ENCODE data around the gene OR8B12. TPM values are rescaled to one million over a fixed set of nuclear protein-coding genes. Genes with fewer than 3 reads are reported as not detected.

Gene OR8B12
- total RNA-seq, 1 experiment from 2014 or later, result not detected

GRCh38 chr11:124581817-124582216, 38.4 kb upstream of the OR8B12 start:
- intact Hi-C loops (cut with micrococcal nuclease), result no loop called here
- POLR2A ChIA-PET, result no interaction called here
- peaks cover 78% of the 10 kb centered on the region for H3K27me3 ChIP-seq (ENCODE audit: insufficient read depth, low read length)

GRCh38 chr11:124578761-124579160, 35.3 kb upstream of the OR8B12 start:
- Histone ChIP-seq H3K9me2 (ENCODE audit: insufficient read depth) (no peaks in the 10 kb centered on the region), H3K27ac (ENCODE audit: low read depth, low read length) (no peak overlapping the region), H3K27me3 (ENCODE audit: insufficient read depth, low read length) (peaks cover 70% of the 10 kb centered on the region), H4K20me1 (ENCODE audit: insufficient read depth) (no peaks in the 10 kb centered on the region), H3K4me2 (ENCODE audit: low read length) (no peak overlapping the region), H3K9ac (ENCODE audit: low read length) (no peak overlapping the region), H2AFZ (ENCODE audit: low read depth, low read length, poor library complexity, severe bottlenecking) (no peak overlapping the region), H3K4me1 (ENCODE audit: control insufficient read depth in 1 of 2, insufficient read depth in 2 of 2, low read length in 2 of 2) (no peaks in the 10 kb centered on the region), H3K9me3 (ENCODE audit: control insufficient read depth in 1 of 2, insufficient read depth in 1 of 2, low read depth in 1 of 2, low read length in 2 of 2) (no peaks in the 10 kb centered on the region), H3K4me3 (replicated peaks in 1 of 2; ENCODE audit: low read depth in 1 of 2, low read length in 2 of 2) (no peak overlapping the region), H3K79me2 (ENCODE audit: insufficient read depth, low read length) (no peaks in the 10 kb centered on the region), H3K36me3 (ENCODE audit: control insufficient read depth in 1 of 2, insufficient read depth in 2 of 2, low read length in 2 of 2) (no peaks in the 10 kb centered on the region)
- no peak for DNase-seq (ENCODE audit: low read depth, low spot score)
- ATAC-seq, result no peak
- TF ChIP-seq YY1 (IDR thresholded peaks at IDR 0.05; ENCODE audit: extremely low read depth, insufficient replicate concordance, low read depth, low read length), result no peak
- no peak for TF ChIP-seq ZNF274 (IDR thresholded peaks at IDR 0.05; ENCODE audit: low read depth, low read length)
- TF ChIP-seq ZBTB33 (IDR thresholded peaks at IDR 0.05; ENCODE audit: extremely low read depth, insufficient replicate concordance, low read length), result no peak
- TF ChIP-seq REST (IDR thresholded peaks at IDR 0.05; ENCODE audit: low read depth), result no peak
- no peak for TF ChIP-seq EZH2 (IDR thresholded peaks at IDR 0.05)
- no peak for TF ChIP-seq SIN3A (IDR thresholded peaks at IDR 0.05; ENCODE audit: low read depth)
- RAD21 ChIA-PET (ENCODE audit: low non-redundant PET in 1 of 2, low total read pairs in 2 of 2, uncharacterized antibody in 2 of 2, unreplicated experiment in 2 of 2), result no interaction called here
- intact Hi-C loops (cut with micrococcal nuclease), result no loop called here
- no TSS peak for BruUV-seq (replicated peaks)
- POLR2A ChIA-PET, result no interaction called here
- CTCF ChIA-PET, result no interaction called here

More at GRCh38 chr11:124581817-124582216, 38.4 kb upstream of the OR8B12 start:
- no peak overlapping the region for H3K4me3 ChIP-seq (replicated peaks in 1 of 2; ENCODE audit: low read depth in 1 of 2, low read length in 2 of 2)
- no peak overlapping the region for H3K9ac ChIP-seq (ENCODE audit: low read length)
- no peaks in the 10 kb centered on the region for H3K9me2 ChIP-seq (ENCODE audit: insufficient read depth)
- H3K4me1 ChIP-seq (ENCODE audit: control insufficient read depth in 1 of 2, insufficient read depth in 2 of 2, low read length in 2 of 2), result no peaks in the 10 kb centered on the region
- RAD21 ChIA-PET (ENCODE audit: low non-redundant PET in 1 of 2, low total read pairs in 2 of 2, uncharacterized antibody in 2 of 2, unreplicated experiment in 2 of 2), result no interaction called here
- H2AFZ ChIP-seq (ENCODE audit: low read depth, low read length, poor library complexity, severe bottlenecking), result no peak overlapping the region
- CTCF ChIA-PET, result no interaction called here
- no peak for DNase-seq (ENCODE audit: low read depth, low spot score)
- H3K36me3 ChIP-seq (ENCODE audit: control insufficient read depth in 1 of 2, insufficient read depth in 2 of 2, low read length in 2 of 2), result no peaks in the 10 kb centered on the region
- H3K9me3 ChIP-seq (ENCODE audit: control insufficient read depth in 1 of 2, insufficient read depth in 1 of 2, low read depth in 1 of 2, low read length in 2 of 2), result no peaks in the 10 kb centered on the region
- no peaks in the 10 kb centered on the region for H4K20me1 ChIP-seq (ENCODE audit: insufficient read depth)
- no peaks in the 10 kb centered on the region for H3K79me2 ChIP-seq (ENCODE audit: insufficient read depth, low read length)
- TF ChIP-seq SRF (IDR thresholded peaks at IDR 0.05; ENCODE audit: low read depth) (no peak), EZH2 (IDR thresholded peaks at IDR 0.05) (no peak), YY1 (IDR thresholded peaks at IDR 0.05; ENCODE audit: extremely low read depth, insufficient replicate concordance, low read depth, low read length) (no peak), CBX3 (IDR thresholded peaks at IDR 0.05; ENCODE audit: low read depth) (no peak), JUND (IDR thresholded peaks at IDR 0.05) (no peak), SP1 (IDR thresholded peaks at IDR 0.05; ENCODE audit: low read depth) (no peak), FOSL1 (IDR thresholded peaks at IDR 0.05; ENCODE audit: low read depth) (no peak)
- no peak overlapping the region for H3K27ac ChIP-seq (ENCODE audit: low read depth, low read length)
- ATAC-seq, result no peak
- no peak overlapping the region for H3K4me2 ChIP-seq (ENCODE audit: low read length)
- BruUV-seq (replicated peaks), result no TSS peak

Measured in HCT116 (cell line).